Endothelial cell of umbilical vein (primary cell): ENCODE measurements around the gene CDH23. TPM values are rescaled to one million over a fixed set of nuclear protein-coding genes. Genes with fewer than 3 reads are reported as not detected.

Experiments used
- BruUV-seq: library from RNA; stranded (reverse); fragments of 400-500 nt; replicated peaks from 2 replicates; lab custom pipeline; 2021; lab: Mats Ljungman, UMichigan
- CTCF ChIA-PET: fragments of 300-600, 350-600 bp; sonication (Branson Sonifier 250); formaldehyde crosslinking; loops from one replicate; lab custom pipeline; 2021; ENCODE audit warnings: antibody characterized with exemption, inconsistent platforms; lab: Charles Lee
- POLR2A ChIA-PET: fragments of 300-600, 350-600 bp; sonication (Branson Sonifier 250); formaldehyde crosslinking; loops from one replicate; lab custom pipeline; 2021; ENCODE audit warnings: antibody characterized with exemption, inconsistent platforms; lab: Charles Lee
- DNase-seq: peaks from one replicate; pipeline ENCODE4 v3.0.0-alpha.2; 2011; ENCODE audit warnings: low read depth, low spot score
- FAIRE-seq: peaks from 2 replicates; lab custom pipeline; 2011; peaks lifted over from hg19 to GRCh38; lab: Jason Lieb, UNC
- H2AFZ ChIP-seq: 2 replicates; pipeline ENCODE4 v1.6.0; 2012; ENCODE audit warnings: low read depth, low read length, control low read depth, inconsistent platforms
- H3K27ac ChIP-seq: 2 replicates; pipeline ENCODE4 v1.5.1; 2011; ENCODE audit warnings: low read depth, mild to moderate bottlenecking, control low read depth, low read length, moderate library complexity; ENCODE audit not compliant: insufficient read depth
- H3K27me3 ChIP-seq, 2 experiments: 2 replicates each; pipeline versions ENCODE4 v1.6.0 to v1.6.1; 2011; ENCODE audit warnings: low read length in 2 of 2, mixed read lengths in 1 of 2; ENCODE audit not compliant: control insufficient read depth in 2 of 2, insufficient read depth in 2 of 2
- H3K36me3 ChIP-seq, 2 experiments: 2 replicates in 1 of 2; 3 replicates in 1 of 2; pipeline ENCODE4 v1.5.1; 2011; ENCODE audit warnings: low read length in 2 of 2, mild to moderate bottlenecking in 1 of 2, moderate library complexity in 1 of 2; ENCODE audit not compliant: control insufficient read depth in 2 of 2, insufficient read depth in 2 of 2; ENCODE audit errors: extremely low read depth in 1 of 2
- H3K4me1 ChIP-seq: 3 replicates; pipeline ENCODE4 v1.5.1; 2011; ENCODE audit warnings: mild to moderate bottlenecking, low read length; ENCODE audit not compliant: control insufficient read depth, insufficient read depth; ENCODE audit errors: extremely low read depth
- H3K4me2 ChIP-seq: 2 replicates; pipeline ENCODE4 v1.6.1; 2011; ENCODE audit warnings: low read length, control low read depth, mixed read lengths; ENCODE audit not compliant: insufficient read depth
- H3K4me3 ChIP-seq, 3 experiments: fragments of 200-600 bp in 1 of 3; sonication (generic), shearing (Covaris generic) in 1 of 3; replicated peaks in 1 of 3; 2 replicates each; pipeline ENCODE4 v1.5.1; 2011 to 2016; ENCODE audit warnings: control low read depth in 3 of 3, low read length in 3 of 3, mild to moderate bottlenecking in 2 of 3, inconsistent platforms in 1 of 3, low read depth in 1 of 3, moderate library complexity in 1 of 3; ENCODE audit not compliant: insufficient read depth in 1 of 3
- H3K79me2 ChIP-seq: 2 replicates; pipeline ENCODE4 v1.6.0; 2012; ENCODE audit warnings: low read length, inconsistent platforms; ENCODE audit not compliant: control insufficient read depth, insufficient read depth
- H3K9ac ChIP-seq: replicated peaks from 2 replicates; pipeline ENCODE3; 2011; ENCODE audit warnings: low read length, control low read depth; ENCODE audit not compliant: insufficient read depth; ENCODE audit errors: extremely low read depth
- H3K9me1 ChIP-seq: replicated peaks from 3 replicates; pipeline ENCODE4 v1.6.0; 2011; ENCODE audit warnings: mild to moderate bottlenecking, low read length; ENCODE audit not compliant: control insufficient read depth, insufficient read depth; ENCODE audit errors: extremely low read depth
- H3K9me3 ChIP-seq: replicated peaks from 2 replicates; pipeline ENCODE4 v1.5.1; 2012; ENCODE audit warnings: low read length, inconsistent platforms; ENCODE audit not compliant: control insufficient read depth, insufficient read depth
- H4K20me1 ChIP-seq: replicated peaks from 2 replicates; pipeline ENCODE3; 2011; ENCODE audit warnings: mild to moderate bottlenecking, low read length; ENCODE audit not compliant: control insufficient read depth, insufficient read depth; ENCODE audit errors: extremely low read depth
- EZH2 ChIP-seq: IDR thresholded peaks from 2 replicates; pipeline ENCODE4 v1.6.1; 2012; ENCODE audit warnings: borderline replicate concordance, low read depth, mild to moderate bottlenecking, moderate library complexity, low read length, inconsistent platforms; ENCODE audit not compliant: severe bottlenecking
- FOS ChIP-seq: IDR thresholded peaks from 2 replicates; pipeline ENCODE4 v1.6.1; 2011; ENCODE audit warnings: mild to moderate bottlenecking, low read length, moderate library complexity, borderline replicate concordance; ENCODE audit not compliant: insufficient read depth
- GATA2 ChIP-seq: IDR thresholded peaks from 2 replicates; pipeline ENCODE4 v1.7.0; 2011; ENCODE audit warnings: low read depth, mild to moderate bottlenecking, moderate library complexity, mixed read lengths, low read length; ENCODE audit not compliant: insufficient read length, insufficient read depth
- JUN ChIP-seq: IDR thresholded peaks from 2 replicates; pipeline ENCODE4 v1.6.1; 2011; ENCODE audit warnings: borderline replicate concordance, low read depth; ENCODE audit not compliant: insufficient read length, insufficient read depth
- MYC ChIP-seq: IDR thresholded peaks from one replicate; pipeline ENCODE4 v1.6.1; 2011; ENCODE audit warnings: mild to moderate bottlenecking, low read depth, low read length
- POLR2A ChIP-seq: IDR thresholded peaks from 2 replicates; pipeline ENCODE4 v1.6.1; 2012; ENCODE audit warnings: low read depth, mild to moderate bottlenecking, control low read depth, low read length
- POLR2AphosphoS5 ChIP-seq: IDR thresholded peaks from 2 replicates; pipeline ENCODE4 v1.6.1; 2012; ENCODE audit warnings: low read depth, mild to moderate bottlenecking, control low read depth, low read length, moderate library complexity; ENCODE audit not compliant: insufficient read depth
- dilution Hi-C: fragments of 300-500 bp; cut with MboI; formaldehyde crosslinking; loops from one replicate; pipeline ENCODE4 v1.15.0; 2019; ENCODE audit warnings: low sequenced_read_pairs; ENCODE audit not compliant: extremely low pct_ligation_motif_present
- intact Hi-C: fragments of 100-400 bp; cut with micrococcal nuclease; formaldehyde crosslinking; loops from one replicate; pipeline ENCODE4 v1.10.0; 2022
- polyA plus RNA-seq, 4 experiments: library from polyadenylated mRNA; depleted of rRNA in 3 of 4; stranded (reverse) in 3 of 4; unstranded in 1 of 4; fragments of >200 nt; gene quantifications; 2 replicates each; pipeline versions ENCODE4 v1.2.1 to v1.2.3, GENCODE V29; 2011 to 2012; ENCODE audit warnings: missing spikeins in 1 of 4
- total RNA-seq: library from RNA; stranded (reverse); gene quantifications from 2 replicates; pipeline ENCODE4 v1.2.3, GENCODE V29; 2021
- TF ChIP-seq, protein P1 (sequence below), 2 donors: IDR thresholded peaks; 1 replicate in 1 of 2; 2 replicates in 1 of 2; pipeline ENCODE4 v1.5.1; 2011; ENCODE audit warnings: low read length in 2 of 2, mild to moderate bottlenecking in 2 of 2, moderate library complexity in 2 of 2, control low read depth in 1 of 2, inconsistent platforms in 1 of 2, low read depth in 1 of 2; ENCODE audit not compliant: insufficient read depth in 1 of 2; ENCODE audit errors: extremely low read depth in 1 of 2
- TF ChIP-seq, protein P2 (sequence below): IDR thresholded peaks from 2 replicates; pipeline ENCODE4 v1.6.1; 2011; ENCODE audit not compliant: insufficient read depth, insufficient read length

CDH23 gene
- total and polyA plus RNA-seq, 2 donors (not counting 3 experiments of a cell fraction or from before 2014, with no cell fraction given): not detected

DNA sequence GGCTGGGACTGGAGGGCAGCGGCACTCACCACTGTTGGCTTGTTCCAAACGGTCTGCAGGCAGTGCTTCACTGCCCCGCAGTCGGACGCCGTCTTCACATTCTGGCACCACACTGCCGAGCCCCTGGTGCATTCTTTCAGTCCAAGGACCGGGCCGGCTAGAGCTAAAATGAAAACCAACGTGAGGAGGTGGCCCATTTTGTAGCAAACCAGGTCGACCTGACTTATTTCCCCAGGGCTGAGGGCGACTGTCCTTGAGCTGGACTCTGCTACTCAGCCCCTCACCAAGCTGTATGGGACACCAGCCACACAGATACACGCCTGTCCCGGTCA is 437.6 kb downstream of the CDH23 start:
- peaks cover 67% of the 10 kb centered on the region for H3K79me2 ChIP-seq
- CTCF ChIA-PET: interaction anchor here (9.6 kb wide), 1 partner anchor 62 kb away, joined by 152 read pairs; no protein-coding TSS in a partner anchor
- no peak overlapping the region for H2AFZ ChIP-seq
- DNase-seq: no peak
- no peak overlapping the region for H3K4me2 ChIP-seq
- no TSS peak for BruUV-seq
- intact Hi-C loops: no loop called here
- no peaks in the 10 kb centered on the region for H3K9me1 ChIP-seq
- no peak overlapping the region for H3K27ac ChIP-seq
- no peak for TF ChIP-seq FOS
- TF ChIP-seq POLR2AphosphoS5: no peak
- no peak for TF ChIP-seq EZH2
- TF ChIP-seq, protein P1, sequence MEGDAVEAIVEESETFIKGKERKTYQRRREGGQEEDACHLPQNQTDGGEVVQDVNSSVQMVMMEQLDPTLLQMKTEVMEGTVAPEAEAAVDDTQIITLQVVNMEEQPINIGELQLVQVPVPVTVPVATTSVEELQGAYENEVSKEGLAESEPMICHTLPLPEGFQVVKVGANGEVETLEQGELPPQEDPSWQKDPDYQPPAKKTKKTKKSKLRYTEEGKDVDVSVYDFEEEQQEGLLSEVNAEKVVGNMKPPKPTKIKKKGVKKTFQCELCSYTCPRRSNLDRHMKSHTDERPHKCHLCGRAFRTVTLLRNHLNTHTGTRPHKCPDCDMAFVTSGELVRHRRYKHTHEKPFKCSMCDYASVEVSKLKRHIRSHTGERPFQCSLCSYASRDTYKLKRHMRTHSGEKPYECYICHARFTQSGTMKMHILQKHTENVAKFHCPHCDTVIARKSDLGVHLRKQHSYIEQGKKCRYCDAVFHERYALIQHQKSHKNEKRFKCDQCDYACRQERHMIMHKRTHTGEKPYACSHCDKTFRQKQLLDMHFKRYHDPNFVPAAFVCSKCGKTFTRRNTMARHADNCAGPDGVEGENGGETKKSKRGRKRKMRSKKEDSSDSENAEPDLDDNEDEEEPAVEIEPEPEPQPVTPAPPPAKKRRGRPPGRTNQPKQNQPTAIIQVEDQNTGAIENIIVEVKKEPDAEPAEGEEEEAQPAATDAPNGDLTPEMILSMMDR (IDR thresholded peaks at IDR 0.05; ENCODE audit: extremely low read depth in 1 of 2, insufficient read depth in 1 of 2, low read depth in 1 of 2, low read length in 2 of 2): no peak
- no peak for TF ChIP-seq MYC
- TF ChIP-seq POLR2A: no peak
- TF ChIP-seq GATA2: no peak
- TF ChIP-seq, protein P2, sequence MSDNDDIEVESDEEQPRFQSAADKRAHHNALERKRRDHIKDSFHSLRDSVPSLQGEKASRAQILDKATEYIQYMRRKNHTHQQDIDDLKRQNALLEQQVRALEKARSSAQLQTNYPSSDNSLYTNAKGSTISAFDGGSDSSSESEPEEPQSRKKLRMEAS: no peak
- TF ChIP-seq JUN: no peak
- no peak overlapping the region for H3K4me3 ChIP-seq
- POLR2A ChIA-PET: no interaction called here
- peaks cover 23% of the 10 kb centered on the region for H3K4me1 ChIP-seq
- no peak overlapping the region for H3K9ac ChIP-seq
- peaks cover 6% of the 10 kb centered on the region for H4K20me1 ChIP-seq
- no peak for FAIRE-seq
- H3K27me3 ChIP-seq: no peaks in the 10 kb centered on the region
- H3K9me3 ChIP-seq: no peaks in the 10 kb centered on the region
- dilution Hi-C loops: no loop called here
- peaks cover 12 to 40% of the 10 kb centered on the region in 2 experiments for H3K36me3 ChIP-seq
